ENCODE measurements around the gene CABP4. TPM values are rescaled to one million over a fixed set of nuclear protein-coding genes. Genes with fewer than 3 reads are reported as not detected.
"Not testable (repeated sequence)": the region's sequence is repeated elsewhere in the genome, so short reads cannot be mapped to it uniquely, and the experiment has no call there.

CABP4 gene
- total RNA-seq, 1 donor from 2014 or later, result 4.0 TPM

- Histone ChIP-seq H3K9me3 (no peaks in the 10 kb centered on the region), H3K27me3 (ENCODE audit: low read depth) (no peaks in the 10 kb centered on the region), H3K27ac (no peak overlapping the region), H3K4me3 (no peak overlapping the region), H3K36me3 (peaks cover 6% of the 10 kb centered on the region), H3K4me1 (peaks cover 32% of the 10 kb centered on the region)
- ATAC-seq, result no peak
- DNase-seq, result no peak
- TF ChIP-seq CTCF (IDR thresholded peaks at IDR 0.05), result no peak
- intact Hi-C loops (cut with DNase I), result no loop called here
These were observed 15.3 kb downstream of the CABP4 start for GRCh38 chr11:67470337-67471002.

GRCh38 chr11:67472882-67473281, 17.7 kb downstream of the CABP4 start:
- DNase-seq (no peak), ATAC-seq (no peak)
- Histone ChIP-seq H3K9me3 (no peaks in the 10 kb centered on the region), H3K4me1 (peaks cover 14% of the 10 kb centered on the region), H3K36me3 (no peaks in the 10 kb centered on the region), H3K27ac (no peak overlapping the region), H3K27me3 (ENCODE audit: low read depth) (no peaks in the 10 kb centered on the region), H3K4me3 (no peak overlapping the region)
- intact Hi-C loops (cut with DNase I), result no loop called here
- TF ChIP-seq CTCF (IDR thresholded peaks at IDR 0.05), result no peak

GRCh38 chr11:67476692-67477091, 21.5 kb downstream of the CABP4 start:
- H3K27ac ChIP-seq; ATAC-seq; DNase-seq; H3K36me3 ChIP-seq; H3K4me3 ChIP-seq; H3K9me3 ChIP-seq; H3K4me1 ChIP-seq; intact Hi-C loops (cut with DNase I); H3K27me3 ChIP-seq (ENCODE audit: low read depth): not testable (repeated sequence)

- H3K27ac ChIP-seq; H3K27me3 ChIP-seq (ENCODE audit: low read depth); H3K4me3 ChIP-seq; H3K36me3 ChIP-seq; ATAC-seq; intact Hi-C loops (cut with DNase I); H3K9me3 ChIP-seq; DNase-seq: not testable (repeated sequence)
- H3K4me1 ChIP-seq, result peaks cover 10% of the 10 kb centered on the region
These were observed 22.3 kb downstream of the CABP4 start for GRCh38 chr11:67477344-67478050.

GRCh38 chr11:67482275-67482826, 27.2 kb downstream of the CABP4 start:
- no peaks in the 10 kb centered on the region for H3K27me3 ChIP-seq (ENCODE audit: low read depth)
- no peak for TF ChIP-seq CTCF (IDR thresholded peaks at IDR 0.05)
- H3K4me3 ChIP-seq, result peak overlapping the region; percentile 65
- peaks cover 44% of the 10 kb centered on the region for H3K4me1 ChIP-seq
- DNase-seq (no peak), ATAC-seq (peak; percentile 30 to 50)
- peak overlapping the region; percentile 87 for H3K27ac ChIP-seq
- intact Hi-C loops (cut with DNase I), result no loop called here
- peaks cover 8% of the 10 kb centered on the region for H3K36me3 ChIP-seq
- H3K9me3 ChIP-seq, result no peaks in the 10 kb centered on the region

- Histone ChIP-seq H3K27me3 (ENCODE audit: low read depth) (no peaks in the 10 kb centered on the region), H3K4me1 (peaks cover 44% of the 10 kb centered on the region), H3K9me3 (no peaks in the 10 kb centered on the region), H3K36me3 (peaks cover 16% of the 10 kb centered on the region), H3K27ac (peak within 1 kb of the TSS; percentile 87), H3K4me3 (peak within 1 kb of the TSS; percentile 65)
- TF ChIP-seq CTCF (IDR thresholded peaks at IDR 0.05), result peak; percentile 32
- peak; percentile 97 for DNase-seq
- intact Hi-C loops (cut with DNase I), result no loop called here
- ATAC-seq, result peak; percentile 97 to 98
These were observed 28.0 kb downstream of the CABP4 start, which contains the start of gene AIP for GRCh38 chr11:67482827-67483798. Gene AIP, plus strand, starts transcription at chr11:67483026. Its CDS starts 133 bp downstream, at chr11:67483159.
